ENCODE data around the gene B4GALT5. TPM values are rescaled to one million over a fixed set of nuclear protein-coding genes. Genes with fewer than 3 reads are reported as not detected.
"Not testable (repeated sequence)": the region's sequence is repeated elsewhere in the genome, so short reads cannot be mapped to it uniquely, and the experiment has no call there.

Gene B4GALT5
- total and polyA plus RNA-seq, 2 donors (not counting 1 experiment from before 2014, with no cell fraction given): 21.0 to 28.0 TPM

DNA sequence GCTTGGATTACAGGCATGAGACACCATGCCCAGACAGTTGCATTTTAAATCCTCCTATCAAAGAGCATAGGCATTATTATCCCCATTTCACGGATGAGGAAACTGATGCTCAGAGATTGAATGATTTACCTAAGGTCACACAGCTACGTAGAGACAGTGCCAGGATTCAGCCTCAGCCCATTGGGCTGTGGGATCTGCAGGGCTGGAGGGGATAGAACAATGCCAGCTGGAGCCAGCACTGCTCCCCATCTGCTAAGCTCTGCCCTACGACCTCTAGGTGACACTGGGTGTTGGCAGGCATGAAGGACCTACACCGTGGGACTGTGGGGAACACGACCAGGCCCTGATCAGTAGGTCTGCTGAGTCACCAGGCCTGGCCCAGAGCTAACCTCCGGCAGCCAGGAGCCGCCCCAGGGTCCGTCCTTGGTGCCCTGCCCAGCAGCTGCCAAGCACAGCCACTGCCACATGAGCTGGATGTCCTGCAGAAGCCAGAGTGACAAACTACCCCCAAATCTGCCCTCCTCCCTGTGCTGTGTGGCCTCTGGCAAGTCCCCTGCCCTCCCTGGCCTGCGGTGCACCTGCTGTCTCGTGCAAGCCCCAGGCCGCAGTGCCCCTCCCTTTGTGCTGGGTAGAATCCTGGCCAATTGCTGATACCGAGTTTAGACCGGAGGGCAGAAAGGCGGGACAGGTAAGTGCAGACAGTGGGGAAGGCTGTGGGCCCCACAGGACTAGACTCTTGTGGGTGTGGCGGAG lies 98.1 kb downstream of the B4GALT5 start:
- H2AFZ ChIP-seq (ENCODE audit: low read length): no peak overlapping the region
- H4K20me1 ChIP-seq (ENCODE audit: control insufficient read depth, extremely low read depth, insufficient read depth, low read length): no peaks in the 10 kb centered on the region
- TF ChIP-seq EZH2 (IDR thresholded peaks at IDR 0.05; ENCODE audit: low read length, missing control alignments): no peak
- TF ChIP-seq, protein P1, sequence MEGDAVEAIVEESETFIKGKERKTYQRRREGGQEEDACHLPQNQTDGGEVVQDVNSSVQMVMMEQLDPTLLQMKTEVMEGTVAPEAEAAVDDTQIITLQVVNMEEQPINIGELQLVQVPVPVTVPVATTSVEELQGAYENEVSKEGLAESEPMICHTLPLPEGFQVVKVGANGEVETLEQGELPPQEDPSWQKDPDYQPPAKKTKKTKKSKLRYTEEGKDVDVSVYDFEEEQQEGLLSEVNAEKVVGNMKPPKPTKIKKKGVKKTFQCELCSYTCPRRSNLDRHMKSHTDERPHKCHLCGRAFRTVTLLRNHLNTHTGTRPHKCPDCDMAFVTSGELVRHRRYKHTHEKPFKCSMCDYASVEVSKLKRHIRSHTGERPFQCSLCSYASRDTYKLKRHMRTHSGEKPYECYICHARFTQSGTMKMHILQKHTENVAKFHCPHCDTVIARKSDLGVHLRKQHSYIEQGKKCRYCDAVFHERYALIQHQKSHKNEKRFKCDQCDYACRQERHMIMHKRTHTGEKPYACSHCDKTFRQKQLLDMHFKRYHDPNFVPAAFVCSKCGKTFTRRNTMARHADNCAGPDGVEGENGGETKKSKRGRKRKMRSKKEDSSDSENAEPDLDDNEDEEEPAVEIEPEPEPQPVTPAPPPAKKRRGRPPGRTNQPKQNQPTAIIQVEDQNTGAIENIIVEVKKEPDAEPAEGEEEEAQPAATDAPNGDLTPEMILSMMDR (conservative IDR thresholded peaks at IDR 0.05 in 1 of 2, IDR thresholded peaks at IDR 0.05 in 1 of 2; ENCODE audit: low read depth in 1 of 2, low read length in 2 of 2): no peak
- no peak overlapping the region for H3K9ac ChIP-seq (ENCODE audit: insufficient read depth, low read length)
- peak in 1 of 2 donors; percentile 33 for DNase-seq (ENCODE audit: low read depth in 2 of 2)
- no peak overlapping the region for H3K4me2 ChIP-seq (ENCODE audit: extremely low read depth, insufficient read depth, low read length)
- no peaks in the 10 kb centered on the region for H3K9me3 ChIP-seq (ENCODE audit: control insufficient read depth, insufficient read depth, low read depth, low read length)
- no peaks in the 10 kb centered on the region for H3K27me3 ChIP-seq (ENCODE audit: control insufficient read depth, insufficient read depth, low read length)
- H3K4me1 ChIP-seq (ENCODE audit: control insufficient read depth, extremely low read depth, insufficient read depth, low read length): peaks cover 2% of the 10 kb centered on the region
- H3K36me3 ChIP-seq (ENCODE audit: control insufficient read depth, insufficient read depth, low read length): no peaks in the 10 kb centered on the region
- no peaks in the 10 kb centered on the region for H3K79me2 ChIP-seq (ENCODE audit: control insufficient read depth, insufficient read depth, low read length)
- H3K4me3 ChIP-seq (replicated peaks in 1 of 4; ENCODE audit: control extremely low read depth in 1 of 4, insufficient read depth in 1 of 4, low read depth in 3 of 4, low read length in 4 of 4): no peak overlapping the region
- H3K27ac ChIP-seq (ENCODE audit: insufficient read depth, low read length): no peak overlapping the region

DNA sequence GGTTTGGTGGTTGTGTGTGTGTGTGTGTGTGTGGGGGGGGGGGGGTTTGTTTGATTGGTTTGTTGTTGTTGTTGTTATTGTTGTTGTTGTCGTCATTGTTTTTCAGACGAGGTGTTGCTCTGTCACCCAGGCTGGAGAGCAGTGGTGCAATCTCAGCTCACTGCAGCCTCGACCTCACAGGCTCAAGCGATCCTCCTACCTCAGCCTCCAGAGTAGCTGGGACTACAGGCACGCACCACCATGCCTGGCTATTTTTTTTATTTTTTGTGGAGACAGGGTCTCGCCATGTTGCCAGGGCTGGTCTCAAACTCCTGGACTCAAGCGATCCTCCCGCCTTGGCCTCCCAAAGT lies 98.7 kb downstream of the B4GALT5 start:
- not testable (repeated sequence) for H4K20me1 ChIP-seq (ENCODE audit: control insufficient read depth, extremely low read depth, insufficient read depth, low read length); H3K4me1 ChIP-seq (ENCODE audit: control insufficient read depth, extremely low read depth, insufficient read depth, low read length); H3K27ac ChIP-seq (ENCODE audit: insufficient read depth, low read length); H3K9me3 ChIP-seq (ENCODE audit: control insufficient read depth, insufficient read depth, low read depth, low read length); H3K27me3 ChIP-seq (ENCODE audit: control insufficient read depth, insufficient read depth, low read length); DNase-seq (ENCODE audit: low read depth in 2 of 2); H3K36me3 ChIP-seq (ENCODE audit: control insufficient read depth, insufficient read depth, low read length); H3K9ac ChIP-seq (ENCODE audit: insufficient read depth, low read length); H3K4me2 ChIP-seq (ENCODE audit: extremely low read depth, insufficient read depth, low read length); H2AFZ ChIP-seq (ENCODE audit: low read length); H3K79me2 ChIP-seq (ENCODE audit: control insufficient read depth, insufficient read depth, low read length); H3K4me3 ChIP-seq (replicated peaks in 1 of 4; ENCODE audit: control extremely low read depth in 1 of 4, insufficient read depth in 1 of 4, low read depth in 3 of 4, low read length in 4 of 4)

DNA sequence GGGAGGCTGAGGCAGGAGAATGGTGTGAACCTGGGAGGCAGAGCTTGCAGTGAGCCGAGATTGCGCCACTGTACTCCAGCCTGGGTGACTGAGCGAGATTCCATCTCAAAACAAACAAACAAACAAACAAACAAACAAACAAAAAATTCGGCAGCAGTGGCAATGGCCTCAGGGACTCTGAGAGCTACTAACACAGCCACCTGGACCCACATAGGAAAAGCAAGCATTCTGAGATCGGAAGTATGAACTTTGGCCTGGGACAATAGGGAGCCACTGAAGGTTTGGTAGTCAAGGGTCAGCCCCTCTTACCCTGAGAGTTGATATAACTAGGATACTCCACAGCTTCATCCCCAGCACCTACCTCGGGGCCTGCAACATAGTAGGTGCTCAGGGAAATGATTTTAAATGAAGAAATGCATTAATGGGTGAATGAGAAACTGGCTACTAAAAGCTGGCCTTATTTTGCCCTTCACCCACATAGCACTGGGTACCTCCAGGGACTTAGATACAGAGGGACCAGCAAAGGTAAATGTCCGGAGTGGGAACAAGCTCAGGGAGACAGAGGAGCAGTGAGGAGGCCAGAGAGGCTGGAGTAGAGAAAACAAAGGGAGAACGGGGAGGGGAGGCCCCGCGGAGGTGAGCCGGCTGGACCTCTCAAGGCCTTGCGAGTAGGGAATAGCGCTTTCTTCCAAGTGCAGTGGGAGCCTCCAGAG lies 99.2 kb downstream of the B4GALT5 start:
- Histone ChIP-seq H3K79me2 (ENCODE audit: control insufficient read depth, insufficient read depth, low read length) (no peaks in the 10 kb centered on the region), H2AFZ (ENCODE audit: low read length) (no peak overlapping the region), H3K4me3 (replicated peaks in 1 of 4; ENCODE audit: control extremely low read depth in 1 of 4, insufficient read depth in 1 of 4, low read depth in 3 of 4, low read length in 4 of 4) (no peak overlapping the region), H4K20me1 (ENCODE audit: control insufficient read depth, extremely low read depth, insufficient read depth, low read length) (no peaks in the 10 kb centered on the region), H3K36me3 (ENCODE audit: control insufficient read depth, insufficient read depth, low read length) (no peaks in the 10 kb centered on the region), H3K27me3 (ENCODE audit: control insufficient read depth, insufficient read depth, low read length) (no peaks in the 10 kb centered on the region), H3K4me2 (ENCODE audit: extremely low read depth, insufficient read depth, low read length) (no peak overlapping the region), H3K9me3 (ENCODE audit: control insufficient read depth, insufficient read depth, low read depth, low read length) (no peaks in the 10 kb centered on the region), H3K27ac (ENCODE audit: insufficient read depth, low read length) (no peak overlapping the region), H3K4me1 (ENCODE audit: control insufficient read depth, extremely low read depth, insufficient read depth, low read length) (peaks cover 2% of the 10 kb centered on the region), H3K9ac (ENCODE audit: insufficient read depth, low read length) (no peak overlapping the region)
- DNase-seq (ENCODE audit: low read depth in 2 of 2): no peak
- TF ChIP-seq, protein P1 (conservative IDR thresholded peaks at IDR 0.05 in 1 of 2, IDR thresholded peaks at IDR 0.05 in 1 of 2; ENCODE audit: low read depth in 1 of 2, low read length in 2 of 2): no peak
- no peak for TF ChIP-seq EZH2 (IDR thresholded peaks at IDR 0.05; ENCODE audit: low read length, missing control alignments)

Data from fibroblast of lung (primary cell).